ENCODE measurements around the gene HSPB2.

GRCh38 chr11:111912535-111912934 is at the start of gene HSPB2:
- no peak for TF ChIP-seq GATA3 (IDR thresholded peaks at IDR 0.05; ENCODE audit: low read depth, low read length)
- no peak for TF ChIP-seq GATA2 (IDR thresholded peaks at IDR 0.05; ENCODE audit: low read depth, low read length)
